Panc1 (cell line): ENCODE results near the gene RAD21L1. TPM values are rescaled to one million over a fixed set of nuclear protein-coding genes. Genes with fewer than 3 reads are reported as not detected.

Source experiments
- ATAC-seq: fragments of 200-7000 bp; cut with Tn5 transposase; 2 replicates; pipeline ENCODE4 v1.9.1; 2020; ENCODE audit warnings: mild to moderate bottlenecking, moderate library complexity
- BruUV-seq: library from RNA; stranded (reverse); fragments of 400-500 nt; replicated peaks from 2 replicates; lab custom pipeline; 2021; lab: Mats Ljungman, UMichigan
- CTCF ChIA-PET: fragments of 300-600 bp; sonication (Branson Sonifier 250); formaldehyde crosslinking; loops from one replicate; lab custom pipeline; 2022; ENCODE audit warnings: antibody characterized with exemption; lab: Charles Lee
- POLR2A ChIA-PET: fragments of 300-600 bp; sonication (Branson Sonifier 250); formaldehyde crosslinking; loops from one replicate; lab custom pipeline; 2022; ENCODE audit warnings: antibody characterized with exemption; lab: Charles Lee
- DNase-seq: peaks from one replicate; pipeline ENCODE4 v3.0.0-alpha.2; 2010; ENCODE audit warnings: low read depth, low spot score
- H3K27ac ChIP-seq: 2 replicates; pipeline ENCODE4 v1.5.1; 2011; ENCODE audit warnings: mild to moderate bottlenecking, low read length, inconsistent platforms
- H3K27me3 ChIP-seq: fragments of 200-500 bp; sonication (Bioruptor generic); 2 replicates; pipeline ENCODE4 v1.6.0; 2014; ENCODE audit warnings: low read length, inconsistent platforms; ENCODE audit not compliant: control insufficient read depth, insufficient read depth
- H3K36me3 ChIP-seq: fragments of 200-500 bp; sonication (Bioruptor generic); 2 replicates; pipeline ENCODE4 v1.5.1; 2014; ENCODE audit warnings: inconsistent platforms, mild to moderate bottlenecking, low read length, moderate library complexity; ENCODE audit not compliant: control insufficient read depth, insufficient read depth
- H3K4me1 ChIP-seq: 2 replicates; pipeline ENCODE4 v1.5.1; 2011; ENCODE audit warnings: inconsistent platforms, mild to moderate bottlenecking, low read length, moderate library complexity; ENCODE audit not compliant: control insufficient read depth, insufficient read depth
- H3K4me3 ChIP-seq, 2 experiments: 2 replicates each; pipeline ENCODE4 v1.5.1; 2011 to 2012; ENCODE audit warnings: low read depth in 2 of 2, low read length in 2 of 2, mild to moderate bottlenecking in 2 of 2, inconsistent platforms in 1 of 2, moderate library complexity in 1 of 2
- H3K9me3 ChIP-seq: fragments of 200-500 bp; sonication (Bioruptor generic); 2 replicates; pipeline ENCODE4 v1.5.1; 2014; ENCODE audit warnings: low read depth, mild to moderate bottlenecking, inconsistent platforms, low read length, moderate library complexity; ENCODE audit not compliant: control insufficient read depth, insufficient read depth
- POLR2AphosphoS5 ChIP-seq: IDR thresholded peaks from 2 replicates; pipeline ENCODE4 v1.6.1; 2012; ENCODE audit warnings: mild to moderate bottlenecking, low read depth, low read length, moderate library complexity
- SIN3A ChIP-seq: IDR thresholded peaks from 2 replicates; pipeline ENCODE4 v1.6.1; 2012; ENCODE audit warnings: low read depth, mild to moderate bottlenecking, low read length, moderate library complexity, borderline replicate concordance; ENCODE audit not compliant: insufficient read depth
- TCF7L2 ChIP-seq: IDR thresholded peaks from 2 replicates; pipeline ENCODE4 v1.6.1; 2011; ENCODE audit warnings: mild to moderate bottlenecking, low read depth, low read length, inconsistent platforms
- in situ Hi-C: cut with HindIII; loops from 2 replicates; pipeline ENCODE4 v1.10.0; 2016; ENCODE audit warnings: low sequenced_read_pairs, low pct_unique_long_range_greater_than_20kb
- intact Hi-C: fragments of 100-400 bp; cut with micrococcal nuclease; formaldehyde crosslinking; loops from one replicate; pipeline ENCODE4 v1.10.0; 2022; ENCODE audit not compliant: unreplicated experiment
- total RNA-seq: library from RNA; stranded (reverse); gene quantifications from one replicate; pipeline ENCODE4 v1.2.1, GENCODE V29; 2021; ENCODE audit not compliant: unreplicated experiment
- TF ChIP-seq, protein P1 (sequence below), 2 experiments: IDR thresholded peaks; 2 replicates each; pipeline ENCODE4 v1.6.1; 2011 to 2012; ENCODE audit warnings: low read depth in 2 of 2, control low read depth in 1 of 2, low read length in 1 of 2, mild to moderate bottlenecking in 1 of 2, moderate library complexity in 1 of 2; ENCODE audit not compliant: insufficient read depth in 1 of 2
- TF ChIP-seq, protein P2 (sequence below): fragments of 450-650 bp; IDR thresholded peaks from 2 replicates; pipeline ENCODE4 v1.5.1; 2017; ENCODE audit warnings: mild to moderate bottlenecking

RAD21L1 gene
- total RNA-seq, 1 experiment from 2014 or later, result 1.0 TPM

DNA sequence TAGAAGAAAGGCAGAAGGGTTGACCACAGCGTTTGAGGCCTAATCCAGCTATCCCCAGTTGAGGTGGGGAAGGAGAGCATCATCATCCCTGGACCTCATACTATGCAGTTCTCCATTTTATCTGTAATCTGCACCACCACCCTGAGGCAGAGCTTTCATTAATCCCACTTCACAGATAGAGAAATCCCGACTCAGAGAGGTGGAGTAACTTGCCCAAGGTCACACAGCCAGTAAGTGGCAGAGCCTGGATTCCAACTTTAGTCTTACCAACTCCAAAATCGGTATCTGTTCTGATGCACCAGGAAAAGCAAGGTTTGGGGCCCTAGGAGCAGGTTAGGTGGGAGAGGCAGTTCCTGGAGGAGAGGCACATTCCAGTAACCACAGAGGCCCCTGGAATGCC is 47.7 kb upstream of the RAD21L1 start:
- no peak overlapping the region for H3K4me3 ChIP-seq
- ChIA-PET POLR2A (interaction anchor here (0.6 kb wide), 1 partner anchor 1732 kb away, joined by 10 read pairs; no protein-coding TSS in a partner anchor), CTCF (interaction anchor here (0.8 kb wide), 1 partner anchor 326 kb away, joined by 3 read pairs; no protein-coding TSS in a partner anchor)
- BruUV-seq, result no TSS peak
- DNase-seq (no peak), ATAC-seq (no peak)
- H3K9me3 ChIP-seq, result no peaks in the 10 kb centered on the region
- H3K4me1 ChIP-seq, result no peaks in the 10 kb centered on the region
- H3K27me3 ChIP-seq, result no peaks in the 10 kb centered on the region
- TF ChIP-seq, protein P1, sequence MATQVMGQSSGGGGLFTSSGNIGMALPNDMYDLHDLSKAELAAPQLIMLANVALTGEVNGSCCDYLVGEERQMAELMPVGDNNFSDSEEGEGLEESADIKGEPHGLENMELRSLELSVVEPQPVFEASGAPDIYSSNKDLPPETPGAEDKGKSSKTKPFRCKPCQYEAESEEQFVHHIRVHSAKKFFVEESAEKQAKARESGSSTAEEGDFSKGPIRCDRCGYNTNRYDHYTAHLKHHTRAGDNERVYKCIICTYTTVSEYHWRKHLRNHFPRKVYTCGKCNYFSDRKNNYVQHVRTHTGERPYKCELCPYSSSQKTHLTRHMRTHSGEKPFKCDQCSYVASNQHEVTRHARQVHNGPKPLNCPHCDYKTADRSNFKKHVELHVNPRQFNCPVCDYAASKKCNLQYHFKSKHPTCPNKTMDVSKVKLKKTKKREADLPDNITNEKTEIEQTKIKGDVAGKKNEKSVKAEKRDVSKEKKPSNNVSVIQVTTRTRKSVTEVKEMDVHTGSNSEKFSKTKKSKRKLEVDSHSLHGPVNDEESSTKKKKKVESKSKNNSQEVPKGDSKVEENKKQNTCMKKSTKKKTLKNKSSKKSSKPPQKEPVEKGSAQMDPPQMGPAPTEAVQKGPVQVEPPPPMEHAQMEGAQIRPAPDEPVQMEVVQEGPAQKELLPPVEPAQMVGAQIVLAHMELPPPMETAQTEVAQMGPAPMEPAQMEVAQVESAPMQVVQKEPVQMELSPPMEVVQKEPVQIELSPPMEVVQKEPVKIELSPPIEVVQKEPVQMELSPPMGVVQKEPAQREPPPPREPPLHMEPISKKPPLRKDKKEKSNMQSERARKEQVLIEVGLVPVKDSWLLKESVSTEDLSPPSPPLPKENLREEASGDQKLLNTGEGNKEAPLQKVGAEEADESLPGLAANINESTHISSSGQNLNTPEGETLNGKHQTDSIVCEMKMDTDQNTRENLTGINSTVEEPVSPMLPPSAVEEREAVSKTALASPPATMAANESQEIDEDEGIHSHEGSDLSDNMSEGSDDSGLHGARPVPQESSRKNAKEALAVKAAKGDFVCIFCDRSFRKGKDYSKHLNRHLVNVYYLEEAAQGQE (IDR thresholded peaks at IDR 0.05; ENCODE audit: insufficient read depth in 1 of 2, low read depth in 2 of 2, low read length in 1 of 2), result no peak
- in situ Hi-C loops, result no loop called here
- no peak overlapping the region for H3K27ac ChIP-seq
- H3K36me3 ChIP-seq, result no peaks in the 10 kb centered on the region
- intact Hi-C loops, result no loop called here

DNA sequence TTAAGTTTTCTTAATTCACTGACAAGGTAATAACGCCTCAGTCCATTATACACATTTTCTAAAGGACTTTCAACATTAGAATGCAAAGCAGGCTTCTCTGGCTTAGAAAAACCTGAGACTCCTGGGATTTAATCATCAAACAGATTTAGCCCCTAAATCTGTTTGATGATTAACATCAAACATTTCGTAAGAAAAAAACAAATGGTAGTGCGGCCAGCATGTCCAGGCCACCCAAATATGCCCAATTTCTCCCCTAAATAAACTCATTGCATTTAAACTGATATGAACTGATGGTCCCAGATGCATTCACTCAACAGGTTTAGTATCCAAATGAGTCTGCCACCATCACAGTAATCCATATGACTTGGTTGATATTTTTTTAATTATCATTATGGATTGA is 47.2 kb upstream of the RAD21L1 start:
- Histone ChIP-seq H3K27me3 (no peaks in the 10 kb centered on the region), H3K27ac (no peak overlapping the region), H3K9me3 (no peaks in the 10 kb centered on the region), H3K4me3 (no peak overlapping the region), H3K36me3 (no peaks in the 10 kb centered on the region), H3K4me1 (no peaks in the 10 kb centered on the region)
- in situ Hi-C loops (no loop called here), intact Hi-C loops (no loop called here)
- no TSS peak for BruUV-seq
- no peak for DNase-seq
- no peak for ATAC-seq
- CTCF ChIA-PET, result no interaction called here
- TF ChIP-seq POLR2AphosphoS5 (no peak), TCF7L2 (no peak), SIN3A (no peak)
- TF ChIP-seq, protein P1 (IDR thresholded peaks at IDR 0.05; ENCODE audit: insufficient read depth in 1 of 2, low read depth in 2 of 2, low read length in 1 of 2), result no peak
- TF ChIP-seq, protein P2, sequence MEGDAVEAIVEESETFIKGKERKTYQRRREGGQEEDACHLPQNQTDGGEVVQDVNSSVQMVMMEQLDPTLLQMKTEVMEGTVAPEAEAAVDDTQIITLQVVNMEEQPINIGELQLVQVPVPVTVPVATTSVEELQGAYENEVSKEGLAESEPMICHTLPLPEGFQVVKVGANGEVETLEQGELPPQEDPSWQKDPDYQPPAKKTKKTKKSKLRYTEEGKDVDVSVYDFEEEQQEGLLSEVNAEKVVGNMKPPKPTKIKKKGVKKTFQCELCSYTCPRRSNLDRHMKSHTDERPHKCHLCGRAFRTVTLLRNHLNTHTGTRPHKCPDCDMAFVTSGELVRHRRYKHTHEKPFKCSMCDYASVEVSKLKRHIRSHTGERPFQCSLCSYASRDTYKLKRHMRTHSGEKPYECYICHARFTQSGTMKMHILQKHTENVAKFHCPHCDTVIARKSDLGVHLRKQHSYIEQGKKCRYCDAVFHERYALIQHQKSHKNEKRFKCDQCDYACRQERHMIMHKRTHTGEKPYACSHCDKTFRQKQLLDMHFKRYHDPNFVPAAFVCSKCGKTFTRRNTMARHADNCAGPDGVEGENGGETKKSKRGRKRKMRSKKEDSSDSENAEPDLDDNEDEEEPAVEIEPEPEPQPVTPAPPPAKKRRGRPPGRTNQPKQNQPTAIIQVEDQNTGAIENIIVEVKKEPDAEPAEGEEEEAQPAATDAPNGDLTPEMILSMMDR, result no peak
- POLR2A ChIA-PET, result no interaction called here
